AG04450 (cell line): ENCODE measurements around the gene FAM124A. TPM values are rescaled to one million over a fixed set of nuclear protein-coding genes. Genes with fewer than 3 reads are reported as not detected.

Experiments used
- CTCF ChIA-PET: fragments of 300-600, 350-600 bp; formaldehyde crosslinking; extraction: SDS; loops from one replicate; lab custom pipeline; 2022; ENCODE audit warnings: antibody characterized with exemption, inconsistent platforms; lab: Charles Lee
- POLR2A ChIA-PET: fragments of 350-600 bp; formaldehyde crosslinking; extraction: SDS; loops from one replicate; lab custom pipeline; 2021; ENCODE audit warnings: antibody characterized with exemption, inconsistent platforms; lab: Yijun Ruan, JAX
- DNase-seq: peaks from one replicate; pipeline ENCODE4 v3.0.0-alpha.2; 2011; ENCODE audit warnings: low read depth, low spot score
- H3K27ac ChIP-seq: one replicate; pipeline ENCODE4 v1.5.1; 2012; ENCODE audit warnings: low read depth, low read length, control low read depth
- H3K27me3 ChIP-seq: one replicate; pipeline ENCODE4 v1.6.0; 2012; ENCODE audit warnings: low read length; ENCODE audit not compliant: control insufficient read depth, insufficient read depth
- H3K4me3 ChIP-seq: 2 replicates; pipeline ENCODE4 v1.5.1; 2011; ENCODE audit warnings: mild to moderate bottlenecking, low read depth, low read length, control low read depth
- H3K9me3 ChIP-seq: 2 replicates; pipeline ENCODE4 v1.5.1; 2012; ENCODE audit warnings: low read length; ENCODE audit not compliant: control insufficient read depth, insufficient read depth
- polyA plus RNA-seq: library from polyadenylated mRNA; depleted of rRNA; stranded (reverse); fragments of >200 nt; gene quantifications from 2 replicates; pipeline ENCODE4 v1.2.3, GENCODE V29; 2011
- TF ChIP-seq, protein P1 (sequence below): IDR thresholded peaks from 2 replicates; pipeline ENCODE4 v1.5.1; 2011; ENCODE audit warnings: low read depth, low read length, control low read depth, inconsistent platforms

FAM124A gene
- polyA plus RNA-seq, 1 experiment: 0.14 TPM

DNA sequence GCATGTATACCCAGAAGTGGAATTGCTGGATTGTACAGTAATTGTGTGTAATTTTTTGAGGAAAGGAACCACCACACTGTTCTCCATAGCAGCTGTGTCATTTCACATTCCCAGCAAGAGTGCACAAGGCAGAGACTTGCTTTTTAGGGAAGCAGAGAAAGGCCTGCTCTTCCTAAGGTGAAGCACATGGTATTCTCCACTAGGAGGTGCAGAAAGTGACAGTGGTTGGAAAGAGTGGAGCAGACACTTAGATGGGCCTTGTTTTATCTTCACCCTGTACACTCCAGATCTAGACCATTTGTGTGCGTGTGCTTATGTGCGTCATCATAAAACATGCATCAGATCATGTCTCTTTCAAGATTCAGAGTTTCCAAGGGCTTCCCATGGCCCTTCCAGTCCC is 35.0 kb downstream of the FAM124A start:
- POLR2A ChIA-PET: no interaction called here
- CTCF ChIA-PET: no interaction called here
- DNase-seq: no peak
- TF ChIP-seq, protein P1, sequence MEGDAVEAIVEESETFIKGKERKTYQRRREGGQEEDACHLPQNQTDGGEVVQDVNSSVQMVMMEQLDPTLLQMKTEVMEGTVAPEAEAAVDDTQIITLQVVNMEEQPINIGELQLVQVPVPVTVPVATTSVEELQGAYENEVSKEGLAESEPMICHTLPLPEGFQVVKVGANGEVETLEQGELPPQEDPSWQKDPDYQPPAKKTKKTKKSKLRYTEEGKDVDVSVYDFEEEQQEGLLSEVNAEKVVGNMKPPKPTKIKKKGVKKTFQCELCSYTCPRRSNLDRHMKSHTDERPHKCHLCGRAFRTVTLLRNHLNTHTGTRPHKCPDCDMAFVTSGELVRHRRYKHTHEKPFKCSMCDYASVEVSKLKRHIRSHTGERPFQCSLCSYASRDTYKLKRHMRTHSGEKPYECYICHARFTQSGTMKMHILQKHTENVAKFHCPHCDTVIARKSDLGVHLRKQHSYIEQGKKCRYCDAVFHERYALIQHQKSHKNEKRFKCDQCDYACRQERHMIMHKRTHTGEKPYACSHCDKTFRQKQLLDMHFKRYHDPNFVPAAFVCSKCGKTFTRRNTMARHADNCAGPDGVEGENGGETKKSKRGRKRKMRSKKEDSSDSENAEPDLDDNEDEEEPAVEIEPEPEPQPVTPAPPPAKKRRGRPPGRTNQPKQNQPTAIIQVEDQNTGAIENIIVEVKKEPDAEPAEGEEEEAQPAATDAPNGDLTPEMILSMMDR: no peak
- peaks cover 9% of the 10 kb centered on the region for H3K27me3 ChIP-seq
- no peak overlapping the region for H3K4me3 ChIP-seq
- H3K27ac ChIP-seq: no peak overlapping the region
- no peaks in the 10 kb centered on the region for H3K9me3 ChIP-seq

DNA sequence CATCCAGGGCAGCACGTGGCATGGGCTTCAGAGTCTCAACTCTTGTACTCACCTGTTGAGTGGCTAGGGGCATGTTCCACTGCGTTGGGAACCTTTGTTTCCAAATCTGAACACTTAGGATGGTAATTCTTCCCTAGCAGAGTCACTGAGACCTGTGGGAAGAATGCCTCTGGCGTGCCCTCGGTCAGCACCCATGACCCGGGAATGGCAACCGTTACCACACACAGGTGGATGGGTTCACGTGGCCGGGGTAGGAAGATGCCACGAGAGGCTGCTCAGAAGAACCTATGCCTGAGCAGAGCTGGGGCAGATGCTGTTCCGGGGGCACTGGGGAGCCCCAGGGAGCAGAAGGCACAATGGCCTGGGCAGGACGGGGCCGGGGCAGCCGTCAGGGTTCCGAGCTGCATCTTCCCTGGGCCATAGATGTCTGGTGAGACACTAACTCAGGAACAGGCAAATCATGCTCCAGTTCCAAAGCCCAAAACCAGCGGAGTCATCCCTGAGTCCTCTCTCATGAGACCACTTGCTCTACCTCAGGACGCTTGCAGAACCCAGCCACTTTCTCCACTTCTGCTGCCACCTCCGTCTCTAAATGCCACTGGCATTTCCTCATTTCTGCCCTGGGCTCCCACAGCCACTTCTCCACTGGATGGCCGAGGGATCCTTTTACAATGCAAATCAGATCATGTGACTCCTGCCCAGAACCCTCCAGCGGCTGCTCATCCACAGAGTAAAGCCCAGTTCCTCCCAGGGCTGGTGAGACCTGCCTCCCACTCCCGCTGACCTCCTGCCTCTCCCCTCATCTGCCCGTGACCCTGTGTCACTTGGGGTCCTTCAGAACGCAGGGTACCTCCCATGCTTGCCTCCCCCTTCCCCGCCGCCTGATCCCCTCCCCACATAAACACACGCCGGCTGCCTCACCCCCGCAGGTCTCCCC is 36.7 kb downstream of the FAM124A start:
- CTCF ChIA-PET: interaction anchor here (1.2 kb wide), 1 partner anchor 27 kb away, joined by 3 read pairs; no protein-coding TSS in a partner anchor
- Histone ChIP-seq H3K27ac (no peak overlapping the region), H3K27me3 (peaks cover 12% of the 10 kb centered on the region), H3K4me3 (no peak overlapping the region), H3K9me3 (no peaks in the 10 kb centered on the region)
- TF ChIP-seq, protein P1: no peak
- DNase-seq: no peak
- POLR2A ChIA-PET: no interaction called here

DNA sequence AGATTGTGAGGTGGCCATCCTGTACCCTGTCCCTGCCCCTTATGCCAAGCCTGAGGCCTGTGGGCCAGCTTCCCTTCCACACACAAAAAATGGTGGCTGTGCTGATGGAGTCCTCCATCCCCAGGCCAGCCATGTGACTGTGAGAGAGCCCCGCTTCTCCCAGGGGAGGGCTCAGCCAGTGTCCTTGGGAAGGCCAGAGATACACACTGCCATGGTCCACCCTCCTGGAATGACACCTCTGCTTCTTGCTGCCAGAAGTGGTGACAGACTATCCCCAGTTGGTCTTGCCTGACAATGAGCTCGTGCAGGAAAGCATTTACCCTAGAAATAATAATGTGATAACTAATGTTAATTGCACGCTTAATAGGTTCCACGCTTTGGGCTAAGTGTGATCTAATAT is 38.0 kb downstream of the FAM124A start:
- ChIA-PET CTCF (interaction anchor here (1.7 kb wide), 1 partner anchor 26 kb away, joined by 6 read pairs; no protein-coding TSS in a partner anchor), POLR2A (no interaction called here)
- no peak for DNase-seq
- TF ChIP-seq, protein P1: no peak
- Histone ChIP-seq H3K27ac (no peak overlapping the region), H3K27me3 (peaks cover 14% of the 10 kb centered on the region), H3K4me3 (no peak overlapping the region), H3K9me3 (no peaks in the 10 kb centered on the region)

DNA sequence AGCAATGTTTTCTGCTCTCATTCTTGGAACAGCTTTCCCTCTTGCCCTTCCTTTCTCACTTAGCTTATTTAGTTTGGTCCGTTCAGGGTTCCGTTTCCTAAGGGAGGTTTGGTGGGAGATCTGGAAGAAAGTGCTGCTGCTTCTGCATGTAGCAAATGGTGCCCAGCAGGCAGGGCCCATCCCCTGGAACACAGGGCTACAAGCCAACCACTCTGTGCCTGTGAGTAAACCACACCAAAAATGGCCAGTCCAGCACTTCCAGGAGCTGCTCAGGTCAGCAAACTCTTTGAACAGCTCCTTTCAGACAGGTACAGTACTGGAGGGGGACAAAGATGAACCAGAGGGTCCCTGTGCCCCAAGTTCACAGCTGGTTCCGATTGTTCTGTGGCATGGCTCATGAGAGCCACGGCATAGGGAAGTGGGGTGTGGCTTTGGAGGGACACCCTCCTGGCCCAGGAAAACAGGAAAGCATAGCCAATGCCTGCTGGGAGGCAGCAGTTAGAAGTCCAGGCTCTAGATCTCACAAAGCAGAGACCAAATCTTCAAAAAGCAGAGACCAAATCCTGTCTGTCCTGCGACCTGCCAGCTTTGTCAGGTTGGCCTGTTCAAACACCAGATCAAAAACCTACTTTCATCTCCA is 39.5 kb downstream of the FAM124A start:
- H3K27ac ChIP-seq: no peak overlapping the region
- no peak overlapping the region for H3K4me3 ChIP-seq
- peaks cover 14% of the 10 kb centered on the region for H3K27me3 ChIP-seq
- DNase-seq: no peak
- TF ChIP-seq, protein P1: no peak
- CTCF ChIA-PET: interaction anchor here (1.7 kb wide), 1 partner anchor 25 kb away, joined by 6 read pairs; no protein-coding TSS in a partner anchor
- H3K9me3 ChIP-seq: no peaks in the 10 kb centered on the region
- POLR2A ChIA-PET: no interaction called here
